GM12872 (cell line): ENCODE measurements around the gene CUBN.
A peak's percentile ranks its signal among the peaks of the same experiment; 100 is the strongest.

Experiments used
- CTCF ChIP-seq: IDR thresholded peaks from 3 replicates; pipeline ENCODE4 v1.5.1; 2011; ENCODE audit warnings: low read depth, mild to moderate bottlenecking, low read length, moderate library complexity; ENCODE audit not compliant: insufficient read depth

CUBN gene

GRCh38 chr10:16789261-16789660 lies 340.4 kb downstream of the CUBN start:
- TF ChIP-seq CTCF, result no peak

- no peak for TF ChIP-seq CTCF
Observed at GRCh38 chr10:16788778-16789177, 340.8 kb downstream of the CUBN start.

- no peak for TF ChIP-seq CTCF
Observed at GRCh38 chr10:16788125-16788524, 341.5 kb downstream of the CUBN start.

GRCh38 chr10:16787361-16787791 lies 342.2 kb downstream of the CUBN start:
- TF ChIP-seq CTCF, result no peak

- TF ChIP-seq CTCF, result no peak
Observed at GRCh38 chr10:16780338-16780880, 349.2 kb downstream of the CUBN start.

GRCh38 chr10:16779384-16779915 lies 350.2 kb downstream of the CUBN start:
- no peak for TF ChIP-seq CTCF

- TF ChIP-seq CTCF, result peak; percentile 59
Observed at GRCh38 chr10:16777473-16778370, 351.9 kb downstream of the CUBN start.
